GM18861 (cell line): ENCODE data around the gene SLC15A3.

ENCODE experiments used
- ATAC-seq: cut with Tn5 transposase; IDR thresholded peaks from one replicate; pipeline ENCODE4 v1.9.1; 2021; ENCODE audit not compliant: unreplicated experiment

The SLC15A3 gene

GRCh38 chr11:60946601-60947264 lies 5.2 kb downstream of the SLC15A3 start:
- ATAC-seq, result no peak

- ATAC-seq, result no peak
Observed at GRCh38 chr11:60945295-60945667, 6.7 kb downstream of the SLC15A3 start.

- ATAC-seq, result no peak
Observed at GRCh38 chr11:60944490-60945294, 7.3 kb downstream of the SLC15A3 start.

GRCh38 chr11:60942970-60943565 lies 8.9 kb downstream of the SLC15A3 start:
- no peak for ATAC-seq

DNA sequence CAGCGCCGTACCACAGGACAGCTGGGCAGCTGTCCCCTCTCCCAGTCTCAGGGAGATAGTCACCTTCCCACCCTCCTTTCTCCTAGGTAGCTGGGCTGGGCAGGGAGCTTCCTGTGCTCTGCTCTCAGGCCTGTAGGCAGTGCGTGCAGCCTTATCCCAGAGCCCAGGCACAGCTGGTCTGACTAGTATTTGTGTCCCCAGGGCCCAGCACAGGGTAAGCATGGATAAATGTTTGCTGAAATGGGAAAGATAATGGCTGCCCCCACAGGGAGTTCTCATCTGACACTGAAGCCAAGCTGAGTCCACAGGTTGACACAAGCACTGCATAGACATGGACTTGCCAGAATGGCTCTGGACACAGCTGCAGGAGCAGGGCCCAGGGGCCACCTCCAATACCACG lies 9.8 kb downstream of the SLC15A3 start:
- ATAC-seq, result no peak

GRCh38 chr11:60941371-60942119 lies 10.4 kb downstream of the SLC15A3 start:
- ATAC-seq, result no peak

DNA sequence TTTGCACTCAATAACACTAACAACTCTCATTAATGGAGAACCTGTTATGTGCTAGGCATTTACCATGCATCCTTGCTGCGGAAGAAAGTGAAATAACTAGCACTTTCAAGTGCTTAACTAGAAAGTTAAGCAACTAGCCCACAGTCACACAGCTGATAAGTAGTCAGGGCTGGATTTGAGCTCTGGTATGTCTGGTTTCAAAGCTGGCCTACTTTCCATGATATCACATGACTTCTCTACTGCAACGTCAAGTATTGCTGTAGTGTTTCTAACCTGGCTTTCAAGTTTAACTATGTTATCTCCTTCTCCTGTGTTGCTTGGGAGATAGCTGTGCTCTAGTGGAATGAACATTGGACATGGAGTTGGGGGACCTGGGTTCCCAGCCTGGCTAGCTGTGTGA lies 12.1 kb downstream of the SLC15A3 start:
- ATAC-seq, result no peak

DNA sequence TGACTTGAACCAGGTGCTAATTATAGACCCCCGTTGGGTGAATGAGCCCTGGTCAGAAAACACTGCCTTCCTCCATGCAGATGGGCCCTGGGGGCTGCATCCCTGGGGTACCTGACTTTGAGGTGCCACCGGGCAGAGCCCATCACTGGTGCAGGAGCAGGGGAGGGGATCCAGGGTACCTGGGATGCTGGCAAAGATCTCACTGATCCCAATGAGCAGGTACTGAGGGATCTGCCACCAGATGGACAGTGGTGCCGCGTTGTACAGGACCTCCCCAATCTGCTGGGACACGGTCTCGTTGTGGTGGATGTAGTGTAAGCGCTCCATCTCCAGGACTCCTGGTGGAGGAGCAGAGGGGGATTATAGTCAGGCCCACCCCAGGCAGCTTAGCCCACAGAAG lies 12.7 kb downstream of the SLC15A3 start:
- no peak for ATAC-seq

GRCh38 chr11:60938500-60938899 lies 13.5 kb downstream of the SLC15A3 start:
- no peak for ATAC-seq

DNA sequence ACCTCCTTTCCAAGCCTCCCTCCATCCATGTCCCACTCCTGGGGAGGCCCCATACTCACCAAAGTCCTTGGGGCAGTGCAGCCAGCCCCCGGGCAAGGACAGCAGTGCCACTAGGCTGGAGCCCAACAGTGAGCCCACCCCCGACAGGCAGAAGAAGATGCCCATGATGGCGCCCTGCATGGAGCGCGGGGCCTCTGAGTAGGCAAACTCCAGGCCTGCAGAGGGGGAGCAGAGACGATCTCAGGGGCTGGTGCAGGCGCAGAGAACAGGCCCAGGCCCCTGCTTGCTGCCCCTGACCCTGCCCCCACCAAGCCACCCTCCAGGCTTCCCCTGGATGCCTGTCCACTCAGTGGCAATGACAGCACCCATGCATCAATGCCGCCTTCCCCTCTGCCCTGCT lies 14.2 kb downstream of the SLC15A3 start:
- ATAC-seq, result no peak

DNA sequence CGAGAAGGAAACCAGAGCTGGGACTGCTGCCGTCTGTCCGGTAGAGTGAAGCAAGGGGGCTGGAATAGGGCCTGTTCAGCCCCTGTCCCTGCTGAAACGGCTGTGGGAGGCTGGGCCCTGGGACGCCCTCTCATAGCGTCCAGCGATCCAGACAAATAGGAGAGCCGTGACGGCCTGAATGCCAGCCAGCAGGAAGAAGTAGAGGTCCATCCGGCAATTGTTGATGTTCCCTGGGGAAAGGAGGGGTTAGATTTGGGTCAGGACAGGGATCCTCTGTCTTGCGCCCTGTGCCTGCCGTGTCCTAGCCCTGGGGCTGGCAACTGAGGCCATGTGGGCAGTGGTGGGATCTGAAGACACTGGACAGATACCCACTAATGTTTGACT lies 14.8 kb downstream of the SLC15A3 start:
- no peak for ATAC-seq

GRCh38 chr11:60936467-60937143 lies 15.4 kb downstream of the SLC15A3 start:
- ATAC-seq, result no peak

DNA sequence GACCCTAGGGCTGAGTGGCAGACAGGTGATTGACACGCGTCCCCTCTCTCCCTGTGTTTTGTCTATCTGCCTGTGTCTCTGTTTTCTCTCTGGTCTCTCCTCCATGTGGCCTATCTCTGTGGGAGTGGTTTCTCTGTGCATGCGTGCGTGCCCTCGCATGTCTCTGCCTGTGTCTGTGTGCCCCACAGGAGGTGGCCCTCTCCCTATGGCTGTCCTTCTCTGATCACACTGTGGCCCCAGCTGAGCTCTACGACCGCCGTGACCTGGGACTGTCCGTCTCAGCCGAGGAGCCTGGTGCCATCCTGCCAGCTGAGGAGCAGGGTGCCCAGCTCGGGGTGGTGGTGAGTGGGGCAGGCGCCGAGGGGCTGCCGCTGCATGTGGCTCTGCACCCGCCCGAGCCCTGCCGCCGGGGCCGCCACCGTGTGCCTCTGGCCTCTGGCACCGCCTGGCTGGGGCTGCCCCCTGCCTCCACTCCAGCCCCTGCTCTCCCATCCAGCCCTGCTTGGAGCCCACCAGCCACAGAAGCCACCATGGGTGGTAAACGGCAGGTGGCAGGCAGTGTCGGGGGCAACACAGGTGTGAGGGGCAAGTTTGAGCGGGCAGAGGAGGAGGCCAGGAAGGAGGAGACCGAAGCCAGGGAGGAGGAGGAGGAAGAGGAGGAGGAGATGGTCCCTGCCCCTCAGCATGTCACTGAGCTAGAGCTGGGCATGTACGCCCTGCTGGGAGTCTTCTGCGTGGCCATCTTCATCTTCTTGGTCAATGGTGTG lies 16.1 kb downstream of the SLC15A3 start:
- ATAC-seq, result no peak

DNA sequence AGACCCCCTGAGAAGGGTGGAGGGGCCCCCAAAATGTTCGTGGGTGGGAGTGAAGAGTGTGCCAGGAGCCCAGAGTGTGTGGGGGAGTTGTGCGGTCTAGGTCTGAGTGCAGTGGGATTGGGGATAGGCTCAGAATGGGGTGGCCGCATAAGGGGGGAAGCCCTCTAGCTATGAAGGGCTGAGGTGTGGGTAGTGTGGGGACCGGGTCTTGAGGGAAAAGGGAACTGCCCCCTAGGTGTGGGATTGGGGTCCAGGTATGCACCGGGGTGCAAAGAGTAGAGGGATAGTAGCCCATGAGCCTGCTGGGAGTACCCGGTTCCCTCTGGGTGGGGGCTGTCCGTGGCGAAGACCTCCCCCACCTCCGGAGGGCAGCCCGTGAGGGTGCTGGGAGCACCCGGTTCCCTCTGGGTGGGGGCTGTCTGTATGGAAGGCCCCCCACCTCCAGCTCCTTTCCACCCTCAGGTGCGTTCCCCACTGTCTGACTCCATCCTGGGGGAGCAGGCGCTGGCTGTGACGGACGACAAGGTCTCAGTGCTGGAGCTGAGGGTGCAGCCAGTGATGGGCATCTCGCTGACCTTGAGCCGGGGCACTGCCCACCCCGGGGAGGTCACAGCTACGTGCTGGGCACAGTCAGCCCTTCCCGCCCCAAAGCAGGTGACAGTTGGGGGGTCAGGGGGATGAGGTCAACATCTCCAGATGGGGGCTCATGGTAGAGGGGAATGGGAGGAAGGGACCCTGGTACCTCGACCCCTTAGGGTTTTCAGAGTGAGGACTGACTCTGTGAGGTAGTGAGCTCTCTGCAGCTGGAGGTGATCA lies 17.0 kb downstream of the SLC15A3 start:
- no peak for ATAC-seq

DNA sequence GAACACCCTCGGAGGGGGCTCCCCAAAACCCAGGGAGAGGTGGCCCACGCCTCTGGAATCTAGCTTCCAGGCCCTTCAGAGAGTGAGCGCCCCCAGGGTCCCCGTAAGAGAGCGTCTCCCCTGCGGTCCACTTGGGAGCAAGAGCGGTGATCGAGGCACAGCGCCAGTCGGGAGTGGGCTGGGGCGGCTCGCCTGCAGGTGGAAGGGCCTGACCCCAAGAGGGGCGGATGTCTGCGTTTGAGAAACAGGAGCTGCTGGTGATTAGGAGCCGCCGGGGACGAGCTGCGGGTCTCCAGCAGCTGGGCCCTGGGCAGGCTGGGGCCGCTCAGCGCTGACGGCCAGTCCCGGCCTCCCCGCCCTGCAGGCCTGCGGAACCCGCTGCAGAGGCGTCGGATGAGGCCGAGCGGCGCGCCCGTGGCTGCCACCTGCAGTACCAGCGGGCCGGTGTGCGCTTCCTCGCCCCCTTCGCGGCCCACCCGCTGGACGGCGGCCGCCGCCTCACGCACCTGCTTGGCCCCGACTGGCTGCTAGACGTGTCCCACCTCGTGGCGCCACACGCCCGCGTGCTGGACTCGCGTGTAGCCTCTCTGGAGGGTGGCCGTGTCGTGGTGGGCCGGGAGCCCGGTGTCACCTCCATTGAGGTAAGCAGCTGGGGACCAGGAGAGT lies 17.7 kb downstream of the SLC15A3 start:
- no peak for ATAC-seq

GRCh38 chr11:60933416-60934123 lies 18.4 kb downstream of the SLC15A3 start:
- no peak for ATAC-seq

- no peak for ATAC-seq
Observed at GRCh38 chr11:60932605-60933356, 19.2 kb downstream of the SLC15A3 start.

DNA sequence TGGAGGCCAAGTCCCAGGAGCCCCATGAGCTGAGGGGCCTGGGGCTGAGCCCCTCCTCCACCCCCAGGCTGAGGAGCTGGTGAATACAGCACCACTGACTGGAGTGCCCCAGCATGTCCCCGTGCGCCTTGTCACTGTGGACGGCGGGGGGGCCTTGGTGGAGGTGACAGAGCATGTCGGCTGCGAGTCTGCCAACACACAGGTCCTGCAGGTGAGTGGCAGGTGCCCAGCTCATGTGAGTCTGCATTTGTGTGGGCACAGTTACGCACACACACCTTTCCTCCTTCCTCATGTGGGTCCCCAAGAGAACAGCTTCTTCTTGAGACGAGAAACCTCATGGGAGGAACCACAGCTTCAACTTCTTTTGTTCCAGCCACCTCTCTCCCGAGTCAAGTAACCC lies 20.1 kb downstream of the SLC15A3 start:
- no peak for ATAC-seq
